Thymus (tissue), 11 donors: ENCODE data around the gene DOCK1. TPM values are rescaled to one million over a fixed set of nuclear protein-coding genes. Genes with fewer than 3 reads are reported as not detected.
A peak's percentile ranks its signal among the peaks of the same experiment; 100 is the strongest.

ENCODE experiments used
- DNase-seq, 9 donors: peaks; one replicate each; pipeline ENCODE4 v3.0.0-alpha.2; 2013; ENCODE audit warnings: low spot score in 9 of 9, low read depth in 6 of 9, missing footprints in 1 of 9
- H3K27ac ChIP-seq, 2 donors: one replicate each; pipeline ENCODE4 v1.5.1; 2013; ENCODE audit warnings: control low read depth in 1 of 2, low read depth in 1 of 2, low read length in 1 of 2, mild to moderate bottlenecking in 1 of 2, moderate library complexity in 1 of 2
- H3K27me3 ChIP-seq, 2 donors: one replicate each; pipeline ENCODE4 v1.5.1; 2013; ENCODE audit warnings: low read length in 1 of 2; ENCODE audit not compliant: control insufficient read depth in 2 of 2, insufficient read depth in 1 of 2
- H3K36me3 ChIP-seq, 2 donors: one replicate each; pipeline ENCODE4 v1.5.1; 2013; ENCODE audit warnings: low read length in 1 of 2, mild to moderate bottlenecking in 1 of 2, moderate library complexity in 1 of 2; ENCODE audit not compliant: control insufficient read depth in 2 of 2, insufficient read depth in 2 of 2
- H3K4me1 ChIP-seq, 2 donors: one replicate each; pipeline ENCODE4 v1.5.1; 2013; ENCODE audit warnings: low read length in 2 of 2; ENCODE audit not compliant: control insufficient read depth in 2 of 2, insufficient read depth in 2 of 2
- H3K4me3 ChIP-seq, 2 donors: one replicate each; pipeline ENCODE4 v1.5.1; 2013; ENCODE audit warnings: low read length in 2 of 2, control low read depth in 1 of 2, mild to moderate bottlenecking in 1 of 2
- H3K9me3 ChIP-seq, 2 donors: one replicate each; pipeline ENCODE4 v1.5.1; 2013; ENCODE audit warnings: low read length in 1 of 2, mild to moderate bottlenecking in 1 of 2; ENCODE audit not compliant: control insufficient read depth in 2 of 2, insufficient read depth in 1 of 2
- WGBS: extraction: QIAGEN DNeasy Blood & Tissue Kit; methylation state at CpG from one replicate; pipeline ENCODE4 v1.1.7; 2013; 5-methylcytosine and 5-hydroxymethylcytosine counted together
- polyA plus RNA-seq: library from polyadenylated mRNA; stranded (reverse); fragments of 200-250 nt; gene quantifications from one replicate; pipeline ENCODE4 v1.2.3, GENCODE V29; 2013
- total RNA-seq: library from RNA; stranded (reverse); fragments of 120-200 nt; gene quantifications from one replicate; pipeline ENCODE4 v1.2.4, GENCODE V29; 2013
- donor health status: healthy.

The DOCK1 gene
- total and polyA plus RNA-seq, 2 donors, result 10.2 to 11.7 TPM

- H3K27ac ChIP-seq, result no peak overlapping the region
- H3K27me3 ChIP-seq, result no peaks in the 10 kb centered on the region
- peak in 1 of 9 donors; percentile 7 for DNase-seq
- WGBS, result 76% methylated on average over 13 of the region's 13 CpGs
- H3K4me3 ChIP-seq, result no peak overlapping the region
- H3K36me3 ChIP-seq, result no peaks in the 10 kb centered on the region
- peaks cover 0 to 3% of the 10 kb centered on the region in 2 donors for H3K4me1 ChIP-seq
- no peaks in the 10 kb centered on the region for H3K9me3 ChIP-seq
These were observed 448.3 kb downstream of the DOCK1 start for GRCh38 chr10:127353544-127353943.

- Histone ChIP-seq H3K9me3 (no peaks in the 10 kb centered on the region), H3K4me3 (no peak overlapping the region), H3K27ac (no peak overlapping the region), H3K27me3 (no peaks in the 10 kb centered on the region), H3K4me1 (peaks cover 0 to 3% of the 10 kb centered on the region in 2 donors), H3K36me3 (no peaks in the 10 kb centered on the region)
- DNase-seq, result no peak
- 71% methylated on average over 7 of the region's 7 CpGs for WGBS
These were observed 449.0 kb downstream of the DOCK1 start for GRCh38 chr10:127354255-127354654.

- H3K36me3 ChIP-seq, result no peaks in the 10 kb centered on the region
These were observed 449.8 kb downstream of the DOCK1 start for GRCh38 chr10:127354992-127355391.

GRCh38 chr10:127356360-127356759, 451.1 kb downstream of the DOCK1 start:
- 97% methylated on average over 6 of the region's 6 CpGs for WGBS
- H3K4me3 ChIP-seq, result no peak overlapping the region
- DNase-seq, result no peak
- H3K36me3 ChIP-seq, result no peaks in the 10 kb centered on the region
- H3K9me3 ChIP-seq, result no peaks in the 10 kb centered on the region
- no peak overlapping the region for H3K27ac ChIP-seq
- peaks cover 3 to 4% of the 10 kb centered on the region in 2 donors for H3K4me1 ChIP-seq
- no peaks in the 10 kb centered on the region for H3K27me3 ChIP-seq

More at GRCh38 chr10:127354992-127355391, 449.8 kb downstream of the DOCK1 start:
- Histone ChIP-seq H3K9me3 (no peaks in the 10 kb centered on the region), H3K27me3 (no peaks in the 10 kb centered on the region), H3K4me3 (no peak overlapping the region), H3K4me1 (peaks cover under 1 to 3% of the 10 kb centered on the region in 2 donors), H3K27ac (no peak overlapping the region)
- peak in 1 of 9 donors; percentile 30 for DNase-seq
- 95% methylated on average over 1 of the region's 1 CpG for WGBS

GRCh38 chr10:127357265-127357664, 452.0 kb downstream of the DOCK1 start:
- H3K4me3 ChIP-seq, result no peak overlapping the region
- H3K4me1 ChIP-seq, result peaks cover 0 to 4% of the 10 kb centered on the region in 2 donors
- no peak for DNase-seq
- no peaks in the 10 kb centered on the region for H3K9me3 ChIP-seq
- no peak overlapping the region for H3K27ac ChIP-seq
- WGBS, result 98% methylated on average over 6 of the region's 6 CpGs
- no peaks in the 10 kb centered on the region for H3K27me3 ChIP-seq
- no peaks in the 10 kb centered on the region for H3K36me3 ChIP-seq

GRCh38 chr10:127358337-127358736, 453.1 kb downstream of the DOCK1 start:
- no peak for DNase-seq
- Histone ChIP-seq H3K27me3 (no peaks in the 10 kb centered on the region), H3K9me3 (no peaks in the 10 kb centered on the region), H3K36me3 (no peaks in the 10 kb centered on the region), H3K27ac (no peak overlapping the region), H3K4me1 (peaks cover 0 to 4% of the 10 kb centered on the region in 2 donors), H3K4me3 (no peak overlapping the region)
- 95% methylated on average over 9 of the region's 9 CpGs for WGBS

GRCh38 chr10:127364034-127364433, 458.8 kb downstream of the DOCK1 start:
- WGBS, result 92% methylated on average over 11 of the region's 11 CpGs
- no peaks in the 10 kb centered on the region for H3K27me3 ChIP-seq
- H3K27ac ChIP-seq, result no peak overlapping the region
- H3K9me3 ChIP-seq, result no peaks in the 10 kb centered on the region
- DNase-seq, result no peak
- H3K4me3 ChIP-seq, result no peak overlapping the region
- peaks cover 0 to 4% of the 10 kb centered on the region in 2 donors for H3K4me1 ChIP-seq
- no peaks in the 10 kb centered on the region for H3K36me3 ChIP-seq

- H3K27me3 ChIP-seq, result no peaks in the 10 kb centered on the region
These were observed 462.9 kb downstream of the DOCK1 start for GRCh38 chr10:127368101-127368500.

GRCh38 chr10:127368929-127369328, 463.7 kb downstream of the DOCK1 start:
- no peaks in the 10 kb centered on the region for H3K9me3 ChIP-seq
- H3K36me3 ChIP-seq, result no peaks in the 10 kb centered on the region
- DNase-seq, result no peak
- WGBS, result 97% methylated on average over 4 of the region's 4 CpGs
- H3K27me3 ChIP-seq, result no peaks in the 10 kb centered on the region
- H3K27ac ChIP-seq, result no peak overlapping the region
- H3K4me1 ChIP-seq, result no peaks in the 10 kb centered on the region
- no peak overlapping the region for H3K4me3 ChIP-seq

More at GRCh38 chr10:127368101-127368500, 462.9 kb downstream of the DOCK1 start:
- DNase-seq, result no peak
- H3K4me1 ChIP-seq, result no peaks in the 10 kb centered on the region
- no peaks in the 10 kb centered on the region for H3K9me3 ChIP-seq
- 96% methylated on average over 5 of the region's 5 CpGs for WGBS
- no peaks in the 10 kb centered on the region for H3K36me3 ChIP-seq
- no peak overlapping the region for H3K4me3 ChIP-seq
- no peak overlapping the region for H3K27ac ChIP-seq

- H3K36me3 ChIP-seq, result no peaks in the 10 kb centered on the region
- DNase-seq, result no peak
- no peak overlapping the region for H3K4me3 ChIP-seq
- no peak overlapping the region for H3K27ac ChIP-seq
- H3K4me1 ChIP-seq, result no peaks in the 10 kb centered on the region
- no peaks in the 10 kb centered on the region for H3K9me3 ChIP-seq
- no peaks in the 10 kb centered on the region for H3K27me3 ChIP-seq
- WGBS, result 98% methylated on average over 7 of the region's 7 CpGs
These were observed 465.4 kb downstream of the DOCK1 start for GRCh38 chr10:127370601-127371000.
